Activated gamma-delta T cell treated with Interleukin-2 at 50 U/mL for 16 hours (primary cell): ENCODE results near the gene ULK4.
"Not testable (repeated sequence)": the region's sequence is repeated elsewhere in the genome, so short reads cannot be mapped to it uniquely, and the experiment has no call there.

Experiments
- DNase-seq: peaks from one replicate; pipeline ENCODE4 v3.0.0-alpha.2; 2020

Gene ULK4

DNA sequence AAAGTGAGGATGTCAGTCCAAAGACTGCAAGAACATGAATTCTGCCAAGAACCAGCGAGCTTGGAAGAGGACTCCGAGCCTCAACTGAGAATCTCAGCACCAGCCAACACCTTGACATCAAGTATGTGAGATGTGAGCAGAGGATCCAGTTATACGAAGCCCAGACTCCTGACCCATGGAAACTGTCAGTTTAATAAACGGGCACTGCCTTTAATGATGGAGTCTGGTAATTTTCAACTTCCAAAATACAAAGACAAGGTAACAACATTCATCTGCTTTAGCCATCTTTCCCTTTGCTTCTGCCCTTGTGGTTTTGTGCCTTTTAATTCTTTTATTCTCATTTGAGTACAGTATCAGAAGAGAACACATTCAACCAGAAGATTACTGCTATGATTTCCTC is 211.9 kb downstream of the ULK4 start:
- DNase-seq, result no peak

DNA sequence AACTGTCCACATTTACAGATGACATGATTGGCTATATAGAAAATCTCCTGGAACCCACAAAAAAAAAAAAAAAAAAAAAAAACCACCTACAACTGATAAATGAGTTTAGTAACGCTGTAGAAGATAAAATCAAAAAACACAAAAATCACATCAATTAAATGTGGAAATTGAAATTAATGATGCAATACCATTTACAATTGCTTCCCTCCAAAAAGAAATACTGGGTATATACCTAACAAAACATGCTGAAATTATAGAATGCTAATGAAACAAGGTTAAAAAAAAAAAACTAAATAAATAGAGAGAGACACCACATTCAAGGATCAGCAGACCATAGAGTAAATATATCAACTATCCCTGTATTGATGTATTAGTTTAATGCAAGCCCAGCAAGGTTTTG is 215.7 kb downstream of the ULK4 start:
- no peak for DNase-seq

DNA sequence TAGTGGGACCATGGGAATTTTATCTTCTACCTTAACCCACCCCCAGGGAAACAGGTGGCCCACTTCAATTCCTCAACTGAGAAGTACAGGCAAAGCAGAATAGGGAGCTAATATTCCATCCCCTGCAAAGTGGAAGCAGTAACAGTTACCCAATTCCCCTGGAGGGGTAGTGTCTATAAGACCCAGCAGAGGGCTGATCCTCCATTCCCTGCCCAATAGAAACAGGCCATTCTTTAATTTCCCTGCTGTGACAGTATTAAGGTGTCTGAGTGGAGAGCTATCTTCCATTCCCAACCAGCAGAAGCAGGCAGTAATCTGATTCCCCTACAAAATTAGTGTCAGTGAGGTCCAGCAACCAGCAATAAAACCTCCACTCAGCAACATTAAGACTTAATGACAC is 219.8 kb downstream of the ULK4 start:
- no peak for DNase-seq

DNA sequence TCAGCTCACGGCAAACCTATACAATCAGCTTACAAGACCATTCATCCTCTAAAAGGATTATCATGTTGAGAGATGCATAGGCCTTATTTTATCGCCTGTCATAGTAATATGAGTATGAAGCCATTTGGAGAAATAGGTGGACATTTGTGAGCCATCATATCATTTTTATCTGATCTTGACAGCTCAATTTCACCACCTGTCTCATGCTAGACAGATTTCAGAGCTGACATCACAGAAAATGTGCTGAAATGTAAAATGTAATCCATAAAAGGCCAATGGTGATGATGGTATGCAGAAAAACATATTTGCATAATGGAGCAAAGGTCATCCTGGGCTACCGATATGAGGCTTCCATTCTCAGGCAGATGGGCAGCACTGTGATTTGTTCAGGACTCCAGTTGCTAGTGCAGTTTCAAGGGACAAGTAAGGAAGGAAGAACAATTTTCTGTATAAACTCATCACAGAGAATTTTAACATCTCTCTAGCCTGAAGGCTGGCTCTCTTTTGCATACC is 221.5 kb downstream of the ULK4 start:
- DNase-seq, result no peak

DNA sequence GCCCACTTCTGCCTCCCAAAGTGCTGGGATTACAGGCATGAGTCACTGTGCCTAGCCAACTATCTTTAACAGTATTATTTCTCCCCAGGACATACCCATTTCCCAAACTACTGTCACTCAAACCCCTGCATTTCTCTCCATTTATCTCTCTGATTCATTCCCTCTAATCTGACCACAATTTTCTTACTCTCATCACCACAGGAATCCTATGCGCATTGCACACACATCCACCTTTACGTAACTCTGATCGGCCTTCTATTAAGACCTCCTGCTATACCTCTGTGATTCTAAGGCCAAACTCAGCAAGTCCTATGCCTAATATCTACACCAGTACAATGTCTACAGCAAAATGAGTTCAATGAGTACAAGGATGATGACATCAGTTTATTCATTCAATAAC is 235.0 kb downstream of the ULK4 start:
- DNase-seq, result no peak

DNA sequence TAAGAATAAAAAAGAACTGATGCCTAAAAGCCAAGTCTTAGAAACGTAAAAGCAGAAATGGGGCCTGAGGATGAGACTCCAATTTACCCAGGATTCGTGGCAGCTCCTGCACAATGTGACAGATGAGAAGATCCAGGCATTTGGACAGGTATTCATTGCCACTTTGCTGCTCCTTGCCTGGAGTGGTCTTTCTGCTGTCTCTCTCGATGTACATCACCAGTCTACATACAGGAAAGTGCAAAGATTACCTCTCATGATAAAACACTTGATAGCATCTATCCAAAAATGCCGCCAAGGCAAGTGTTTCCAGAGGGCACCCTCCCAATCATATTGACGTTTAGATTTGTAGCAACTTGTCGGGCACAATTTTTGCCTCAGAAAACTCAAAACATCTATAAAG is 244.3 kb downstream of the ULK4 start:
- no peak for DNase-seq

DNA sequence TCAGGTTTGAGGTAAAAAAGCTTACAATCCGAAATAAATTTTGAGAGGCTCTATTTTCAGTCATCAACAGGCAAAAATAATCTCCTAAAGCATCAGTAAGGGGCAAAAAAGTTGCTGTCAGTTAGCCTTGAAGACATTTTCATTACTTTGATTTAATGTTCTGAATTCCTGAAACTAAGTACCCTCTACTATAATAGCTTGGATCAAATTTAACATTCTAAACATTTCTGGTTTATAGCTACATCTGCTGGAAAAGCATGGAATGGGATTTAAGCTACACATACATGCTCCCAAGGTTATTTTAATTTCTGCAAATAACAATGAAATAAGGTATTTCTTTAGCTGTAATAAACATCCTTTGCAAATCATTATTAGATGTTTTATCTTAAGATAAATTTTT is 245.4 kb downstream of the ULK4 start:
- DNase-seq, result no peak

DNA sequence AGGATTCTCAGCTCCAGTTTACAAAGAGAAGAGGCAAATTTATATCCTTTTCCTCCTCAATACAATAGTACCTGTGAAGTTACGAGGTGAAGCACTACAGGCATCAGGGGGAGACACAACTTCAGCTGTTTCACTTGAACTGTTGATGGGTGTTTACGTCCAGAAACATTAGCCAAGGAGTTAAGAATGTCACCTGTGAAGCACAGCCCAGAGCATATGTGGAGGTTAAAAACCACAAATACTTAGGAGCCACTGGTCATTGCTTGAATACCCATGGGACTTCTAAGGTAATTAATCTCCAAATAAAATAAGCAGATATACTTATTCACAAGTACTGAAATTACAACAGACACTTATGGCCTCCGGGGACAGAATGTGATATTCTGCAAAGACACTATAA is 246.5 kb downstream of the ULK4 start:
- no peak for DNase-seq

DNA sequence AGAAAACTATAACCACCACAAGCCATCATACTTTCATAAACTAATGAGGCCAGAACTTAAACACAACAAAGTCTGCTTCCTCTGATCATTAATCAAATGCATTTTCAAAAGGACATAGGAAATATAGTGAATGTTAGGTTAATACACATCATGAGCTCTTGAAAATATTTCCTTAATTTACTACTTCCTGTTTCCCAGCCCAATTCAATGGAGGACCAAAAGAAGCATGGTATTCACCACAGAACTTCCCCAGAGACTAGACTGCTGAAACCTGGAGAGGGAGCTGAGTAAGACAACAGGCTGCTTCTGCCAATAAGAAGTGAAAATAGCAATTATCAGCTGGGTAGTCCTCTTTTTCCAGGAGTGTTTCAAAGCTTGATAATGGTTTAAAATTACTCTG is 250.3 kb downstream of the ULK4 start:
- DNase-seq, result no peak

DNA sequence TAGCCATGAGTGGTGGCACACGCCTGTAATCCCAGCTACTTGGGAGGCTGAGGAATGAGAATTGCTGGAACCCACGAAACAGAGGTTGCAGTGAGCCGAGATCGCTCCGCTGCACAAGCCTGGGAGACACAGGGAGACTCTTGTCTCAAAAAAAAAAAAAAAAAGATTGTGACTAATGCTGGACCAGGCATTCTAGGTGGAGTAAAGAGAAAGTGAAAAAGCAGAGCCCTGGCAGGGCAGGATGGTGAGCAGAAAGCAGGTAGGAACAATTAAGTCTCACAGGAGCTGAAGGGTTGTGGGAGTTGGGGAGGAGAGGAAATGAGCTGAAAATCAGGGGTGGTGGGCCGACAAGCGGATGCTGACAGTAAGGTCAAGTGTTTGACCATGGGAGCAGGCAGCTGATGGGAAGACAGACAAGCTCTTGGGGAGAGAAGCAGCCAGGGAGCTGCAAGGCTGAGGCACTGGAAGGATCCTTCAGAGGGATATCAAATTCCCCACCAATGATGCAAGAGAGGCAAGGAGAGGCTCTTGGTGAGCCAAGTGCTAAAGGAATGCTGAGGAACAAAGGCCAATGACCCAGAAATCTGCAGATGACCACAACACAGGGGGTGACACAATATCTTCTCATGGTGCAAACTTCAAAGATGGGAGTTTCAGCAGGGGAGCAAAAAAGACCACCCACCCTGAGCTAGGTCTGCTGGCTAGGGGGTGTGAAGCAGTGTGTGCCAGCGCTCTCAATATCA is 251.1 kb downstream of the ULK4 start:
- no peak for DNase-seq

DNA sequence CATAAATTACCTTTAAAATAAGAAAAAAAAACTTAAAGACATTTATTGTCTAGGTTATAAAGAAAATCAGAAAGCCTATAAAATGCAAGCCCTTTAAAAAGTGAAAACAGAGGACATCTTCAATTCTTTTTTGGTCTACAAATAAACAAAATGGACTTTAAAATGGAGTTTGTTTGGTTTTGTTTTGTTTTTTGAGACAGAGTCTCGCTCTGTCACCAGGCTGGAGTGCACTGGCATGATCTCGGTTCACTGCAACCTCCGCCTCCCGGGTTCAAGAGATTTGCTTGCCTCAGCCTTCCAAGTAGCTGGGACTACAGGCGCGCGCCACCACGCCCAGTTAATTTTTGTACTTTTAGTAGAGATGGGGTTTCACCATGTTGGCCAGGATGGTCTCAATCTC is 252.7 kb downstream of the ULK4 start:
- DNase-seq, result not testable (repeated sequence)

DNA sequence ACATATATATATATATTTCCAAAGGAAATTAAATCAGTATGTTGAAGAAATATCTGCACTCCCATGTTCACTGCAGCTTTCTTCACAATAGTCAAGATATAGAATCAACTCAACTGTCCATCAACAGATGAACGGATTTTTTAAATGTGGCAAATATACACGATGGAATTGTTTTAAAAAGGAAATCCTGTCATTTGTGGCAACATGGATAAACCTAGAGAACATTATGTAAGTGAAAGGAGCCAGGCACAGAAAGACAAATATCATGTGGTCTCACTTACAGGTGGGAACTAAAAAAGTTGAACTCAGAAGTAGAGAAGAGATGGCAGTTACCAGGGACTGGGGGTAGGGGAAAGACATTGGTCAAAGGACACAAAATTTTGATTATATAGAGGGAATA is 253.7 kb downstream of the ULK4 start:
- DNase-seq, result no peak

DNA sequence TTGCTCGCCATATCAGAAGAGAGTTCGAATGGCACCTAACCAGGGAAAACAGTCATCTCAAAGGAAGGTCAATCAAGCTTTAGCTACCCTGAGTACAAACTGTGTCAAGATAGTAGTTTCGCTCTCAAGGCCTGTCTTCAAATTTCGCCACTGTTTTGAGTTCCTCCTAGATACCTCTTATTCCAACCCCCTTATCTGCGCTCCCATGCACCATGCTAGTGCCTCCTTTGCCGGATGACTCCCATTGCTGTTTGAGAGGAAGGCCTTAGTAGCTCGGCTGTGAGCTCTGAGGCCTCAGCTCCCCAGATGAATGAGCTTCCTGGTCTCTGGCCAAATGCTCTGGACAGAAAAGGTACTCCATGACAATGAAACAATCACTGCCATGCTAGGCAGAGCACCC is 256.0 kb downstream of the ULK4 start:
- DNase-seq, result no peak

DNA sequence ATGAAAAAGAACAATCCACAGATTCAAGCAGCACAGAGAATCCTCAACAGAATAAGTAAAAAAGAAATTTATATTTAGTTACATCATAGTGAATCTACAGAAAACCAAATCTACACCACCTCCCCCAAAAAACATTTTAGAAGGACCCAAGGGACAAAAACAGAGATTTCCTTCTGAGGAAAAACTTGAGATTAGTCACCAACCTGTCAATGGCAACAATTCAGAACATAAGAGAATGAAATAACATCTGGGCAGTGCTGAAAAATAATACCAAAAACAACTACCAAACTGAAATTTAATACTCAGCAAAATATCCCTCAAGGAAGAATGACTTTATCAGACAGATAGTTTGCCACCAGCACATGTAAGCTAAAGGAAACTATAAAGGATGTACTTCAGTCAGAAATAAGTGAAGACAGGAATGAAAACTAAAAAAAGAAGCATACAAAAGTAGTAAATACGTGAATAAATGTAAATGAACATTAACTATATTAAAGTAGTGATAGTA is 260.7 kb downstream of the ULK4 start:
- no peak for DNase-seq

DNA sequence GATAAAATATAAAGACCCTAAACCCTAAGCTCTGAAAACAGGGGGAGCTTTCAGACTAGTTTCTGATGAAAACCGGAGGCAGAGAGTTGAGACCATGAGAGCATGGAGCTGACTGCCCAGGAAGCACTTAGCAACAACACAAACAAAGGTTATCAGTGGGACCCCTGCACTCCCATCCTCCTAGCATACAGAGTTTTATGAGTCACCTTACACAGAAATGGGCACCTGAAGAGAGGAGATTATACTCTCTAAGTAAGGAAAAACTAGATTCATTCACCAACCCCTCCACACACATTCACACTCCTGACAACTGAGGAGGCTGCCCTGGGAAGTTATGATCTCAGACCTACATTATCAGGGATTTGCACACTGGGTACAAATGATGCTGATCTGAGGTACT is 261.7 kb downstream of the ULK4 start:
- DNase-seq, result no peak

DNA sequence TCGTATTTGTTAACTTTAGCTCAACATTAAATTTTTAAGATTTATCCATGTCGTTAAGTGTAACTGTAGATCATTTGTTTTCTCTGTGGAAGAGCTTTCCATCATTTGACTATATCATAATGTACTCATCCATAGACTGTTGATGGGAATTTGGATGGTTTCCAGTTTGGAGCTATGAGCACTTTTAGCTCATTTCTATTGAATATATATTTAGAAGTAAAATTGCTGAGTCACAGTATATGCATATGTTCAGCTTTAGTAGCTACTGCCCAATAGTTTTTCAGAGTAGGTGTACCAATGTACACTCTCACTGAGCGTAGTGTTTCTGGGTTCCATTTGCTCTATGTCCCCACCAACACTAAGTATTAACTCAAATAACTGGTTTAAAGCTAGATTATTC is 263.0 kb downstream of the ULK4 start:
- no peak for DNase-seq

DNA sequence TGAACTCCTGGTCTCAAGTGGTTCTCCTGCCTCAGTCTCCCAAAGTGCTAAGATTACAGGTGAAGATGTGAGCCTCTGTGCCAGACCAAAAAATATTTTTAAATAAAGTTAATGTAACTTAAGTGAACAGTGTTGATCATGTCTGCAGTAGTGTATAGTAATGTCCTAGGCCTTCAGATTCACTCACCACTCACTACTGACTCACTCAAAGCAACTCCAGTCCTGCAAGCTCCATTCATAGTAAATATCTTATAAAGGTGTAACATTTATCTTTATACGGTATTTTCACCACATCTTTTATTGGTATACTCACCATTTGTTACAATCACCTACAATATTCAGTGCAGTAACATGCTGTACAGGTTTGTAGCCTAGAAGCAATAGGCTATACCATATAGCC is 264.2 kb downstream of the ULK4 start:
- DNase-seq, result no peak

DNA sequence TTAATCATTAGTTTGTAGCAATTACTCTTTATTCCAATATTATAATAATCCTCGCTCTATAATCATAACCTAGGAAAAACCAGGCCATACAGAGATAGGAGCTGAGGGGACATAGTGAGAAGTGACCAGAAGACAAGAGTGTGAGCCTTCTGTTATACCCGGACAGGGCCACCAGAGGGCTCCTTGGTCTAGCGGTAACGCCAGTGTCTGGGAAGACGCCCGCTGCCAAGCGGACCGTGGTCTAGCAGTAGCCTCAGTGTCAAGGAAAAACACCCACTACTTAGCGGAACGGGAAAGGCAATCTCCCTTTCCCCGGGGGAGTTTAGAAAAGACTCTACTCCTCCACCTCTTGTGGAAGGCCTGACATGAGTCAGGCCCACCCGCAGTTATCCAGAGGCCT is 266.1 kb downstream of the ULK4 start:
- not testable (repeated sequence) for DNase-seq

DNA sequence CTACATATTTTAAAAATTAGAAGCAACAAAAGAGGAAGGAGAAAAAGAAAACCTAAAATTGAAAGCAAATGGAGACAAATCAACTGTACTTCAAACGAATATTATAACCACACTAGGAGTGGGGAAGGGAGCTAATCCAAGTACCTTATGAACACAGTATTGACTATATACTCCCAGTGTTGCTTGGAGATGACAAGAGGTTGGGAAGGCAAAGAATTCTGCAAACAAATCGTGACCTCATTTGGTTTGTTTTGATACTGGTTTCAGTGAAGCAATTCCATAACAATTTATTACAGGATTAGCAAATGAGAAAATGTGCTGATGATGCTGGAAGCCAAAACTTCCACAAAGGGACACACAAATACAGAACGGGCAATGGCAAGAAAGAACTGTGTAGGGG is 268.1 kb downstream of the ULK4 start:
- DNase-seq, result no peak

DNA sequence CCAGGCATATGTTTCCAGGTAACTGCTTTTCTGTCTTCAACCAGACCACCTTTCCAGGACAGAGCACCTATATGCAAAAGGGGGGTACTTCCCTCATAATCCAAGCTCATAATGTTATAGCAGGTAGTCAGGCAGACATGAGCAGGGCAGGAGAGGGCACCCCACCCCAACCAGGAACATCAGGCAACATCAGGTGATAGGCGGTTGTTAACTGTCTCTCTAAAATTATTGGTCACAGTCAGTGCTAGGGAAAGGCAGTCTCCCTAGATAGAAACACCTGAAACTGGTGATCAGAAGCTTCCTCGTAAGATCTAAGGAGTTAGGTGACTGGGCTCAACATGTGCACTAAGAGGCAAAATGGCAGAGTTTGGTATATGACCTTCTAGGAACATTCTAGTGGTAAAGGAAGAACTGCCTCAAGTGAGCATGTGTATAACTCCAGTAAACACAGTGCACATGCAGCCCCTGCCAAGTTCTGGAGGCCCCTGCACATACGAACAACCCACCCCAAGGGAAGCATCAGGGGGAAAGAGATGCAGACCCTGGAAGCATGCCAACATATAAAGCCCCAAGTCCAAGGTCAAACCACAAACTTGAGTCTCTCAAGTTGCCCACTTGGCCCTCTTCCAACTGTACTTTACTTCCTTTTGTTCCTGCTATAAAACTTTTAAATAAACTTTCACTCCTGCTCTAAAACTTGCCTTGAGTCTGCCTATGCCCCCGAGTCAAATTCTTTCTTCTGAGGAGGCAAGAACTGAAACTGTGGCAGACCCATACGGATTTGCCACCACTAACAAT is 270.9 kb downstream of the ULK4 start:
- DNase-seq, result no peak

DNA sequence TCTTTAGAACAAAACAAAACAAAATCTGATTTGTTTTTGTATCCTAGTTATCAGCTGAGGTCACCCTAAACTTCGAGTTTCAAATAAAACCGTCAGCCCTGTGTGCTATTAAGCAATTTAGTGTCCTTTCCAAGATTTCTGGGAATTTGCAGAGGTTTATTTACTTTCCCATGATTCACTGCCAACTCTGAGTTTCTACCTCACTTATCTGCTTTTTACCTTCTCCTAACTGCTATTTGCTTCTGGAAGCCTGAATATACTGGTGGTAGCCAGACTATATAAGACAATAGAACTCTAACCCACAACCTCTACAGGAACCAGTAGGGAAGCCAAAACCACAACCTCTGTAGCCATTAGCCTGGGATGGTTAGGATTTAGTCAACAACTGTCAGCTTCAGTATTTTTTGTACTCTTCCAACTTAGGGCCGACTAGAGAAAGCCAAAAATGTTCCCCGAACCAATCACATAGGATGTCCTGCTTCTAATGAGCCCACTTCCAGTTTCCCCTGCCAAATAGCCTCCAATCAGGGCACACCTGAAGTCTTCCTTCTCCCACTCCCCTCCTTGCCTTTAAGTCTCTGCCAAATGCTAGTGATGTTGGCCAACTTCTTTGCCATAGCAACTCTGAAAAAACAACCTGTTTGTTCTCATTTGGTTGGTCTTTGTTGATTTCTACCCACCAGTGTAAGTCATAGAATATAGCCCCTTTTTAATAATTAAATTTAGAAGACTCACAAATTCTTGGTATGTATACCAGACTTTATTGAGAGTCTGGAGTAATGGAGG is 273.1 kb downstream of the ULK4 start:
- DNase-seq, result no peak

DNA sequence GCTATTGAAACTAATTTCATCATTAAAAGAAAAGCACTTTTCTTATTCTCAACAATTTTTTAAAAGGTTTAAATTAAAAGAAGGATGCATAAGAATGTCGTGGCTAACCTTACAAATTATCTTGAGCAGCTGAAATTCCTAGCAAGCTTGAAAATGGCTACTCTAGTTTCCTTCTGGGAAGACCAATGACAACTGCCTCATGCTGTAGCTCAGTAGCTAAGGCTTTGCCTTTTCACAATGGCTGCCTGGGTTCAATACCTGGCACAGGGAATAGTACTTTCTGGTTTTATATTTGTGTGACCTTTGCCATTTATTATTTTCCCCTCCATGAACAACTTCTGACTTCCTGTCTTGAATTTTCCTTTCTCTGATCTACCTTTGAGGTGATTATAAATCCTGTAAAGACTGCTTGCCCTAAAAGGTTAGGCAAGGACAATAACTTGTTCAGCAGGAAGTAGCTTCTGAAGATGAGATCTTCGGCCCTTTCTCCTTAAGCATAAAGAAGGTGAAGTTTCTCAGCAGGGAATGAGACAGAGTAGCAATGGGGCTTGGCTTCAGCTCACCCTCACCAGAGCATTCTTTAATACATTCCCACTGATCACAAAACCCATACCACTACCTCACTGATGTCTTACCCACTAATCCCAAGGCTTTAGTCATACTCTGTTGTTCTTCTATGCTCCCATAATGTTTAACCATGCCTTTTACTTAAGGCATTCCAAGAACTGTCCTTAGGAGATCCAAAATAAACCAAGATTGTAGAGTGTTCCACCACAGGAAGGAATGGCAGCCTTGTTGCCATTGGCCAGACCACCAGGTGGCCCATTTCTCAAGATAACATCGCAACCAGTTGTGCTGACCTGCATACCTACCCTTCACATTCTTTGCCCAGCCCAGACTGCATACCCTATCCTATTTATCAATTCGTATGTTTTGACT is 276.8 kb downstream of the ULK4 start:
- no peak for DNase-seq
